GM12872 (cell line): ENCODE data around the gene TMPRSS2.

Experiments used
- CTCF ChIP-seq: IDR thresholded peaks from 3 replicates; pipeline ENCODE4 v1.5.1; 2011; ENCODE audit warnings: low read depth, mild to moderate bottlenecking, low read length, moderate library complexity; ENCODE audit not compliant: insufficient read depth

TMPRSS2 gene

GRCh38 chr21:41453761-41454160 is 54.2 kb downstream of the TMPRSS2 start:
- no peak for TF ChIP-seq CTCF

GRCh38 chr21:41453198-41453597 is 54.8 kb downstream of the TMPRSS2 start:
- TF ChIP-seq CTCF, result no peak

GRCh38 chr21:41451753-41452676 is 55.9 kb downstream of the TMPRSS2 start:
- TF ChIP-seq CTCF, result no peak

GRCh38 chr21:41449613-41450012 is 58.3 kb downstream of the TMPRSS2 start:
- TF ChIP-seq CTCF, result no peak

GRCh38 chr21:41447356-41447755 is 60.6 kb downstream of the TMPRSS2 start:
- no peak for TF ChIP-seq CTCF

- no peak for TF ChIP-seq CTCF
Measured at GRCh38 chr21:41446586-41446985, 61.4 kb downstream of the TMPRSS2 start.

- no peak for TF ChIP-seq CTCF
Measured at GRCh38 chr21:41445465-41445862, 62.5 kb downstream of the TMPRSS2 start.
